K562 (cell line): ENCODE results near the gene MT2A. TPM values are rescaled to one million over a fixed set of nuclear protein-coding genes. Genes with fewer than 3 reads are reported as not detected.

Source experiments
- CTCF ChIP-seq, 3 experiments: IDR thresholded peaks in 2 of 3; conservative IDR thresholded peaks in 1 of 3; 2 replicates each; pipeline ENCODE4 v1.5.1; 2011 to 2012; ENCODE audit warnings: low read length in 3 of 3, mild to moderate bottlenecking in 3 of 3, control low read depth in 2 of 3, improper control_type of control experiment in 1 of 3, inconsistent platforms in 1 of 3, low read depth in 1 of 3, mixed read lengths in 1 of 3, moderate library complexity in 1 of 3; ENCODE audit not compliant: insufficient read depth in 2 of 3
- GATA2 ChIP-seq: sonication (generic); formaldehyde crosslinking; IDR thresholded peaks from 2 replicates; pipeline ENCODE4 v1.4.0; 2020; ENCODE audit warnings: mild to moderate bottlenecking, missing genetic modification reagents
- RAD21 ChIP-seq, 2 experiments: fragments of 250-450 bp in 1 of 2; fragments of 450-650 bp in 1 of 2; sonication (Bioruptor Pico) in 1 of 2; formaldehyde crosslinking in 1 of 2; IDR thresholded peaks in 1 of 2; conservative IDR thresholded peaks in 1 of 2; 2 replicates each; pipeline versions ENCODE4 v1.4.0 to v1.8.0; 2020 to 2022; ENCODE audit warnings: mild to moderate bottlenecking in 2 of 2, moderate library complexity in 1 of 2
- RCOR1 ChIP-seq, 2 experiments: IDR thresholded peaks; 2 replicates each; pipeline ENCODE4 v1.6.1; 2012; ENCODE audit warnings: low read depth in 2 of 2, low read length in 2 of 2, borderline replicate concordance in 1 of 2, improper control_type of control experiment in 1 of 2
- SMC3 ChIP-seq: conservative IDR thresholded peaks from 2 replicates; pipeline ENCODE4 v1.6.1; 2011; ENCODE audit warnings: low read depth, low read length, improper control_type of control experiment; ENCODE audit not compliant: insufficient read depth
- VEZF1 ChIP-seq: fragments of 200-800 bp; sonication (Bioruptor generic); IDR thresholded peaks from 2 replicates; pipeline ENCODE4 v1.6.1; 2017; ENCODE audit warnings: missing genetic modification characterization, missing compliant biosample characterization
- ZBTB11 ChIP-seq, 3 experiments: fragments of 200-800 bp in 1 of 3; fragments of 250-450 bp in 1 of 3; fragments of 450-650 bp in 1 of 3; sonication (Bioruptor Pico) in 1 of 3; sonication (Bioruptor generic) in 1 of 3; formaldehyde crosslinking in 1 of 3; IDR thresholded peaks; 2 replicates each; pipeline versions ENCODE4 v1.6.1 to v1.8.0; 2016 to 2022; ENCODE audit warnings: mild to moderate bottlenecking in 2 of 3, missing genetic modification characterization in 2 of 3, missing compliant biosample characterization in 1 of 3, moderate library complexity in 1 of 3
- ZNF699 ChIP-seq: fragments of 250-450 bp; sonication (Bioruptor Pico); IDR thresholded peaks from 2 replicates; pipeline ENCODE4 v1.8.0; 2021; ENCODE audit warnings: mild to moderate bottlenecking, moderate library complexity; ENCODE audit not compliant: insufficient replicate concordance
- polyA plus RNA-seq, 8 experiments: library from polyadenylated mRNA; depleted of rRNA in 4 of 8; stranded (reverse) in 5 of 8; unstranded in 3 of 8; fragments of >200 nt; fragmentation: Nextera tagmentation in 2 of 8; fragmentation: Illumina TruSeq in 1 of 8; extraction: Ambion mirVana in 2 of 8; extraction: Trizol in 1 of 8; gene quantifications; 2 replicates each; pipeline versions ENCODE4 v1.2.1 to v1.2.3, GENCODE V29; 2011 to 2014; ENCODE audit warnings: inconsistent platforms in 1 of 8, missing spikeins in 1 of 8
- total RNA-seq, 7 experiments: library from RNA; depleted of rRNA in 6 of 7; stranded (reverse); fragments of >200 nt in 6 of 7; fragmentation: Illumina TruSeq in 2 of 7; extraction: Trizol in 2 of 7; gene quantifications; 2 replicates each; pipeline versions ENCODE4 v1.2.1 to v1.2.3, GENCODE V29; 2011 to 2021; ENCODE audit warnings: low replicate concordance in 1 of 7

MT2A gene
- total and polyA plus RNA-seq, 9 of the 15 experiments (the other 6 are each of a cell fraction or from before 2014, with no cell fraction given) = 2.0 to 16.9 (median 8.5) TPM

GRCh38 chr16:56600398-56600999 lies 7.9 kb upstream of the MT2A start (continued):
- TF ChIP-seq CTCF (IDR thresholded peaks at IDR 0.05 in 2 of 3, conservative IDR thresholded peaks at IDR 0.05 in 1 of 3; ENCODE audit: insufficient read depth in 2 of 3, low read depth in 1 of 3, low read length in 3 of 3) (peak; percentile 61 to 74 (median 73)), SMC3 (peak; percentile 52), VEZF1 (CRISPR knock-in tag) (no peak), ZBTB11 (CRISPR knock-in tag; IDR thresholded peaks at IDR 0.05) (no peak), ZNF699 (CRISPR knock-in tag) (no peak), RCOR1 (IDR thresholded peaks at IDR 0.05; ENCODE audit: borderline replicate concordance in 1 of 2, low read depth in 2 of 2, low read length in 2 of 2) (peak in 1 of 2 experiments; percentile 16; a peak in 1 of 4 replicates), GATA2 (CRISPR knock-in tag) (peak; percentile 38; the same call in 1 of the 2 replicates), RAD21 (CRISPR knock-in tag; conservative IDR thresholded peaks at IDR 0.05 in 1 of 2, IDR thresholded peaks at IDR 0.05 in 1 of 2) (peak; percentile 25 to 61)
- TF ChIP-seq, all 486 proteins: peak for 6
